Body of pancreas (tissue), 4 donors: Measurements from ENCODE around the gene STAC. TPM values are rescaled to one million over a fixed set of nuclear protein-coding genes. Genes with fewer than 3 reads are reported as not detected.

ENCODE experiments used
- ATAC-seq: fragments of 150-250 bp; one replicate; pipeline ENCODE4 v1.9.1; 2016
- DNase-seq, 4 donors: peaks; one replicate each; pipeline ENCODE4 v3.0.0-alpha.2; 2019
- H3K27ac ChIP-seq, 4 donors: fragments of 200-600 bp; sonication (generic); 1 replicate in 3 of 4; 2 replicates in 1 of 4; pipeline versions ENCODE4 v1.5.1 to v1.6.1; 2016 to 2019; ENCODE audit warnings: mild to moderate bottlenecking in 1 of 4, mixed read lengths in 1 of 4, moderate library complexity in 1 of 4
- H3K27me3 ChIP-seq, 2 donors: fragments of 200-600 bp; sonication (generic); one replicate each; pipeline ENCODE4 v1.6.0; 2016; ENCODE audit warnings: mild to moderate bottlenecking in 1 of 2
- H3K36me3 ChIP-seq, 2 donors: fragments of 200-600 bp; sonication (generic); replicated peaks in 1 of 2; 2 replicates each; pipeline ENCODE4 v1.5.1; 2016; ENCODE audit warnings: low read depth in 2 of 2; ENCODE audit not compliant: insufficient read depth in 1 of 2
- H3K4me1 ChIP-seq: fragments of 200-600 bp; sonication (generic); one replicate; pipeline ENCODE4 v1.6.0; 2016
- H3K4me3 ChIP-seq, 2 donors: fragments of 200-600 bp; sonication (generic); 1 replicate in 1 of 2; 2 replicates in 1 of 2; pipeline ENCODE4 v1.5.1; 2016 to 2019
- H3K9me3 ChIP-seq, 3 donors: fragments of 200-600 bp; sonication (generic); 1 replicate in 2 of 3; 2 replicates in 1 of 3; pipeline ENCODE4 v1.5.1; 2016
- CTCF ChIP-seq, 7 experiments: fragments of 450-650 bp in 4 of 7; fragments of 200-600 bp in 3 of 7; sonication (generic) in 3 of 7; IDR thresholded peaks; one replicate each; pipeline ENCODE4 v1.5.1; 2016 to 2019; ENCODE audit warnings: antibody characterized with exemption in 7 of 7
- POLR2A ChIP-seq, 3 donors: fragments of 450-650 bp; IDR thresholded peaks; one replicate each; pipeline ENCODE4 v1.6.1; 2016; ENCODE audit warnings: antibody characterized with exemption in 3 of 3, mild to moderate bottlenecking in 2 of 3
- WGBS, 2 donors: methylation state at CpG; one replicate each; pipeline ENCODE4 v1.1.5; 2017; 5-methylcytosine and 5-hydroxymethylcytosine counted together
- intact Hi-C: fragments of 100-400 bp; cut with DNase I; formaldehyde crosslinking; loops from one replicate; pipeline ENCODE4 v1.15.1; 2023
- total RNA-seq, 2 donors: library from RNA; depleted of rRNA; stranded (reverse); fragments of >200 nt; gene quantifications; one replicate each; pipeline ENCODE4 v1.1.0, GENCODE V29; 2016

STAC gene
- total RNA-seq, 2 donors from 2014 or later = 1.3 TPM; not detected in 1

GRCh38 chr3:36540888-36541518, 160.7 kb downstream of the STAC start:
- H3K4me3 ChIP-seq = no peak overlapping the region
- H3K27ac ChIP-seq = no peak overlapping the region
- intact Hi-C loops = no loop called here
- H3K36me3 ChIP-seq = no peaks in the 10 kb centered on the region
- no peaks in the 10 kb centered on the region for H3K27me3 ChIP-seq
- TF ChIP-seq CTCF (IDR thresholded peaks at IDR 0.05) (peak; percentile 10 to 52 (median 38)), POLR2A (IDR thresholded peaks at IDR 0.05) (no peak)
- no peaks in the 10 kb centered on the region for H3K9me3 ChIP-seq
- ATAC-seq (no peak), DNase-seq (peak in 1 of 4 donors; percentile 11)
- no peaks in the 10 kb centered on the region for H3K4me1 ChIP-seq
- 16 to 20% methylated on average over 3 of the region's 3 CpGs for WGBS, 2 donors

GRCh38 chr3:36542186-36542585, 161.9 kb downstream of the STAC start:
- Histone ChIP-seq H3K27ac (no peak overlapping the region), H3K4me1 (no peaks in the 10 kb centered on the region), H3K4me3 (no peak overlapping the region), H3K36me3 (no peaks in the 10 kb centered on the region), H3K9me3 (no peaks in the 10 kb centered on the region), H3K27me3 (no peaks in the 10 kb centered on the region)
- intact Hi-C loops = no loop called here
- ATAC-seq = no peak
- TF ChIP-seq CTCF (IDR thresholded peaks at IDR 0.05) (no peak), POLR2A (IDR thresholded peaks at IDR 0.05) (no peak)
- WGBS, 2 donors = 47 to 49% methylated on average over 2 of the region's 2 CpGs
- no peak for DNase-seq

- intact Hi-C loops = no loop called here
- H3K4me3 ChIP-seq = no peak overlapping the region
- WGBS, 2 donors = 61 to 67% methylated on average over 5 of the region's 5 CpGs
- H3K36me3 ChIP-seq = no peaks in the 10 kb centered on the region
- ATAC-seq = no peak
- no peak for DNase-seq
- H3K9me3 ChIP-seq = no peaks in the 10 kb centered on the region
- no peak for TF ChIP-seq POLR2A (IDR thresholded peaks at IDR 0.05)
- TF ChIP-seq CTCF (IDR thresholded peaks at IDR 0.05) = no peak
- no peaks in the 10 kb centered on the region for H3K4me1 ChIP-seq
- H3K27me3 ChIP-seq = no peaks in the 10 kb centered on the region
- no peak overlapping the region for H3K27ac ChIP-seq
Observed at GRCh38 chr3:36543276-36543997, 163.1 kb downstream of the STAC start.

- H3K36me3 ChIP-seq = no peaks in the 10 kb centered on the region
- intact Hi-C loops = no loop called here
- no peaks in the 10 kb centered on the region for H3K4me1 ChIP-seq
- H3K4me3 ChIP-seq = no peak overlapping the region
- WGBS, 2 donors = 31 to 49% methylated on average over 5 of the region's 5 CpGs
- TF ChIP-seq POLR2A (IDR thresholded peaks at IDR 0.05) = no peak
- no peak for TF ChIP-seq CTCF (IDR thresholded peaks at IDR 0.05)
- H3K9me3 ChIP-seq = no peaks in the 10 kb centered on the region
- H3K27me3 ChIP-seq = no peaks in the 10 kb centered on the region
- ATAC-seq = no peak
- DNase-seq = no peak
- H3K27ac ChIP-seq = no peak overlapping the region
Observed at GRCh38 chr3:36546226-36546625, 165.9 kb downstream of the STAC start.
